GM21447 (cell line): Measurements from ENCODE around the gene BRD3.

Source experiments
- ATAC-seq: cut with Tn5 transposase; IDR thresholded peaks from one replicate; pipeline ENCODE4 v1.9.1; 2021; ENCODE audit not compliant: unreplicated experiment

Gene BRD3

DNA sequence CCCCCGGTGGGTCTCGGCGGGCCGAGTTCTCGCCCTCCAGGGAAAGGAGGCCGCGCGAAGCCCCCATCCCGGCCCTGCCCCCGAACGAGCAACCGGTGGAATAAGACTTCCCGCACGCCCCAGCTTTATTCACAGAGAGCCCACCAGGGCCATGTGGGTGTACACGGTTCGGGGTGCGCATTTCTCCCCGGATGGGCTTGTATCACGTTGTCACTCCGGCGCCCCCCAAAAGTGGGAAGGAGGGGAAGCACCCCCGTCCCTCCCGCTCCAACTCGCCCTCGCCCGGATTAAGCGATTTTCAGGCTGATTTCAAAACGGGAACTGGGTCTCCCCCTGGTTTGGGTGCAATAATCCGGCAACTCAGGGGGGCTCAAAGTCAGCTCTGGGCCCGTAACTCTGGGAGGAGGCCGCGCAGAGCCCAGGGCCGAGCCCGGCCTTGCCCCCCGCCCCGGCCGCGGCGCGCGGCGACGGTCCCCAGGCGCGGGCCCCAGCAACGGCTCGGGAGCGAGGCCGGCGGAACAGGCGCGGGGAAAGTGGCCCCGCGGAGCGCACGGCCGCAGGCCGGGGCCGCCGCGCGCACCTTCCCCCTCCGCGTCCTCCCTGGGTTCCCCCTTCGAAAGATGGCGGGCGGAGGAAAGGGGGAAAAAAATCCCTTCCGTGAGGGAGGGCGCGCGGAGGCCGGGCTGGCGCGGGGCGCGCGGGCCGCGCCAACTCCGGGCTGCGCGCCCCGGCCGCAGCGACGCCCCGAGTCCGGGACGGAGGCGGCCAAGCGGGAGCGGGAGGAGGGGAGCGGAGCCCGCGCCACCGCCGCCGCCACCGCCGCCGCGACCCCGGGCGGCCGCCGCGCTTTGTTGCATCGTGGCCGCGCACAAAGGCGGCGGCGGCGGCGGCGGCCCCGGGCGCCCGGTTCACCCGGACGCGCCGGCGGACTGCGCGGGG, 644 bp downstream of the BRD3 start:
- no peak for ATAC-seq

DNA sequence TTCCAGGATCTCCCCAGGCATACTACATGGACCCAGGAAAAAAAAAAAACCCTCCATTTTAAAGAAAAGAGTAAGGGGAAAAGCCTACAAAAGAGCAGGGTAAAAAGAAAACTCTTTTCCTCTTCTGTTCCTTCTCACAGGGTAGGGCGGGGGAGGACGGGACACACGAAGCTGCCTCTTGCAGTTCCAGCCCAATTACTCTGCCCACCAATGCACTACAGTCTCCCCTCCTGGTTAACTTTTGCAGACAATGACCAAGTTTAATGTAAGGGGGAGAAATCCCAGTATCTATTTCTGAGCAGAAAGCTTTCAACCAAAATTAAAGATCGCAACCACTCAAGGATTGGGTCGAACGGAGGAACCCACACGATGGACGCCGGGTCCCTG, 1.3 kb downstream of the BRD3 start:
- ATAC-seq, result no peak

DNA sequence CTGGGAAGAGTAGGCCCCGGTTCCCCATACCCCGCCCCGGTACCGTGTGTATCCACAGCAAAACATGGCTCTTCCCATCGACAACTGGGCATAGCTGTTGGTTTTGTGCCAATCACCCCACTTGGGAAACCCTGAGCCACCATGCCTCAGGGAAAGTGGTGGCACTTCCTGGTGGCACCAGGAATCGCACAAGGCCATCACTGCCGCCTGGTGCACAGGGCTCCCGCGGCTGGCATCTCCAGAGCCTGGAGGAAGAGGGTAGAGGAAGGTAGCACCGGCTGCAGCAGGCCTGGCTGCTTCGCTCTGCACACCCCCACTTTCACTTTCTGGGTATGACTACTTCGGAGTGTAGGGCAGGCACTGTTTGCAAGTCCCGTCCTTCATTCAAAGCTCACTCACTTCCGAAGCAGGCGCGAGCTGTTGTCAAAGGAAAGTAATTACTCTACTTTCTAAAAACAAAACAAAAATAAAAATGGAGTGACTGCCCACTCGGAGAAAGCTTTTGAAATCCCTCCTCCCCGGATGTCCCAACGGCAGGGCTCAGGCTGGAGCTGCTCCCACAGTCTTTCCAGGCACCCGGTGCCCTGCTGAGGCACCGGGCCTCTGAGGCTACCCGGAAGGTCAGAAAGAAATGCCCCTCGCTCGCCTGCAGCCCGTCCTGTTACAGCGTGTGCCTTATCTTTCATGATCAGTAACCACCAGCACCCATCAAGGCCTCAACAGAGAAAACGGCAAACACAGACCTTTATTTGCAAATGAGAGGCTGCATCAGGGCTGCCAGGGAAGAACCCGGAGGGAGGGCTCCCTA, 2.0 kb downstream of the BRD3 start:
- peak; percentile 39 for ATAC-seq

DNA sequence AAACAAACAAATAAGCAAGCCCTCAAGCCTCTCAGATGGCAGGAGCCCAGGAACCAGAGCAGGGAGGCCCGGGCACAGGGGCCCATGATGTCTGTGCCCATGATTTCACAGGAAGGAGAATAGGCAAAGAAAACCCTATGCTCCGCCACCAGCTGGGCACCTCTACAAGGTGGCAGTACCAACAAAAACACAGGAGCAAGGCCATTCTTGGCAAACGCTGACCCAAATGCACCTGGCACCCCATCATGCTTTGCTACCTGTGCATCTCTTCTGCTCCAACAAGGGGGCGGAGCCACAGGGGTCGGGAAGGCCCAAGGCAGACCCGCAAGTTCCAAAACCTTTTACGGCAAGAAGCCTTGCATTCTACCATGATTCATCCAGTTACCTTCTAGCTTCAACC, 3.1 kb downstream of the BRD3 start:
- ATAC-seq, result no peak

DNA sequence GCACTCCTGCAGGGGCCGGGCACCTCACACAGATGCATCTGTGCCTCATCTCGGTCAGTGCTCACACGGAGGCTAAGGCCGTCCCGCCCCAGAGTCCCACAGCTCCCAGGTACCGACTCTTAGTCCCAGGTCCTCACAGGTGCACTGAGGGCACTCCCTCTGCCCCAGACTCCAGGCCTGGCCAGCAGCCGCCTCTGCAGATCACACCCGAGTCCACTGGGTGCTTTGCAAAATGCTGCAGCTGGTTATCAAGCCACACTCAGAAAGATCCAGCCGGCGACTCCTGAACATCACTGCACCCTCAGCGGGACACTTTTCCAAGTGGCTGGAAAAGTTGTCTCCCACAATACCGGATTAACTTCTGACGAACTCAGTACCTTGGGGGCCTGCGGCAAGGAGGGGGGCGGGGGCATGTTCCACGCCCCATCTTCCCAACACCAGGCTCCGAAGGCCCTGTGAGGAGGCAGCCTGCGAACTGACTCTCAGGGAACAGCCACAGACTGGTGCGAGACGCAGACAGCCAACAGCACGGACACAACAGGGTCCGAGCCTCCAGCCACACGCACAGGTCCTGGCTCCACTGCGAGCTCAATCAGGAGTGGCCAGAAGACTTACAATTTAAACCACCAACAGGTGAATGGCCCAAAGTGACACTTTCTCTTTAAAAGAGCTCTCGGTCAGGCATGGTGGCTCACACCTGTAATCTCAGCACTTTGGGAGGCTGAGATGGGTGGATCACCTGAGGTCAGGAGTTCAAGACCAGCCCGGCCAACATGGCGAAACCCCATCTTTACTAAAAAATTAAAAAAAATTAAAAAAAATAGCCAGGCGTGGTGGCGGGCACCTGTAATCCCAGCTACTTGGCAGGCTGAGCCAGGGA, 4.0 kb downstream of the BRD3 start:
- no peak for ATAC-seq

DNA sequence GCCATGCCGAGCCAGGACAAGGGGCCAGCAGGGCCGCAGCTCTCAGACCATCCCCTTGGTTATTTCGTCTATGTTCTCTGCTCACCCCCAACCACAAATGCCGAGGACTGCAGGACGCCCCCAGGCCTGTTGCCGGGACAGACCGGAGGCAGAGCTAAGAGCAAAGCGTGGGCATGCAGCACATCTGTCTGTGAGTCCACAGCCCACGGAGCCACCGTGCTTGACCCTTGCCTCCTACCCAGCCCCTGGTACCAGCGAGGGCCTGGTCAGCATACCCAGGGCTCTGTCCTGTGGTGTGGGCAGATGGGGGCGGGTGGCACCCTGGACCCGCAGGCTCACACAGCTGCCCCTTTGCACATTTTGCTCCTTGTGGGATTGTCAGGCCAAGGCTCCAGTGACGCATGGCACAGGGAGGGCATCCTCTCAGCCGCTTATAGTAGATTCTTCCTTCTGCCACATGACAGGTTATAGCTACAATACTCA, 4.7 kb downstream of the BRD3 start:
- no peak for ATAC-seq

DNA sequence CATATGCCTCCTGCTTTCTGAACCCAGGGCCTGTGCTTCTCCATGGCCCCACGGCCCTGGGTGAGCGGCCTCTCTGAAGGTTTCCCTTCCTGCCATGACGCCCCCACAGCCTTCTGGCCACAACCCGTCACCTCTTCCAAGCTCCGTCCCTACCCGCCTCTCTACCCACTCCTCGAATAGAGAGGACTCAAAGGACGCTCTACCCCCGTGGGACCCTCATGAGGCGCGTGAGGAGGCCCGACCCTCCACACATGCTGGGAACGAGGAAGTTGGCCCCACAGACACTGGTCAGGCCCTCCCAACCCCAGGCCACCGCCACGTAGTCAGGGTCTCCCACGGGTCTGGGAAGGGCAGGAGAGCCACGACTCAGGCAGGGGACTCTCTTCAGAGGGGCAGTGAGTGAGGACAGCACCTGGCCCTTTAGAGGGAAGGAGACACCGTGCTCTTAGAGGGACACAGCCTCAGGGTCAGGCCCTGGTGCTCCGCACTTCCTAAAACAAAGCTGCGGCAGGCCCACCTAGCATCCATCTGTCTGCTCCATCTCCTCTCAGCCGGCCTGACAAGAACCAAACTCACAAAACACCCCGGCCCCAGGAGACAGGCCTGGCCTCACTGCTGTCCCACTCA, 5.3 kb downstream of the BRD3 start:
- ATAC-seq, result no peak

DNA sequence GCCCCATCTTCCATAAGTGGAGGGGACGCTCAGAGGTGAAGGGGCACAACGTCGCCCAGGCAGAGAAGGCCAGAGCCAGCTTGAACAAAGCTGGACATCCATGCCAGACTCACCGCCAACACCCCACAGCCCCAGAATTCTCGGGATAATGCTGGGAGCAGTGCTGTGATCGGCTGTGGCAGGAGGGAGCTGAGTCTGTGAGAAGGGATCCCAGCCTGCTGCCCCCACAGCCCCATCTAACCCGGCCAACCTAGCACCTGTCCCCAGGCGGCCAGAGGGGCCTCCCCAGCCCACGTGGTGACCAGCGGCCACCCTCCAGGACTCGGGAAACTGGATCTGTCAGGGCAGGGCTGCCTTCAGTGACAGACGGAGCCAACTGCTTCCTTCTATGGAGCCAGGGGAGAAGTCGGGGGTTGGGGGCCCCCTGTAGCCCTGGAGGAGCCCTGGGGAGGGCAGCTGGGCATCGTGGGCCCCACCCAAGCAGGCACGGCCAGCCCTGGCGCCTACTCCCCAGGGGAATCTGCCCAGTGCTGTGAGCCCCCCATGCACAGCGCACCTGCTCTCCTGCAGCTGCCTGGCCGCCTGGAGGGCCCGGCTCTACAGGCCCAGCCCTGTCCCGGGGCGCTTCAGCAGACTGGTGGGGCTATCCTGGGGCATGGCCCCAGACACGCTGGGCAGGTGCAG, 6.0 kb downstream of the BRD3 start:
- ATAC-seq, result no peak

DNA sequence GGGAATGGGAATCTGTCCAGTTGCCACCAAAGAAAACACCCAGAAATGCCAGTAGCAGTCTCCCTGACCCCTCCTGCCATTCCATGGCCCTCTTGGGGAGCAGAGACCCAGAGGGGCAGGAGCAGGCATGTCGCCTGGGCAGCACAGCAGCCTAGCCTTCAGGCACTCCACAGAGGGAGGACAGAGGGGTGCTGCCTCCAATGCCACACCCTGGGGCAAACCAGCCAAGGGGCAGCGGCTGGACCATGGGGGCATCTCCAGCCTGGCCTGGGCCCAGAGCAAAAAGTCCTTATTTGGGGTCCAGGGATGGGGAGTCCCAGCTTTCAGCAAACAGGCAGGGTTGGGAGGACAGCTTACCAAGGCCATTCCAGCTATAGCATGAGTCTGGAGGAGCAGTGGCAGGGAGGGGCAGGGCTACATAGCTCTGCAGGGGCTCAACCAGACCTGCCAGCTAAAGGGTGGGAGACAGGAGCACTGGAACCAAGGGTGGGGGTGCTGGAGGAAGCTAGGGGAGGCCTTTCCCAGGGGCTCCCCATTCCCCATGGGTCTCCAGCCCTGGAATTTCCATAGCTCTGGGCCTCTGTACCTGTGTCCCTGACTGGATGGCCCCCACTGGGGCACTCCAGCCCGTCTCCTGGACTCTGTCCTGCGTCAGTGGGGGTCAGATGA, 6.7 kb downstream of the BRD3 start:
- no peak for ATAC-seq

DNA sequence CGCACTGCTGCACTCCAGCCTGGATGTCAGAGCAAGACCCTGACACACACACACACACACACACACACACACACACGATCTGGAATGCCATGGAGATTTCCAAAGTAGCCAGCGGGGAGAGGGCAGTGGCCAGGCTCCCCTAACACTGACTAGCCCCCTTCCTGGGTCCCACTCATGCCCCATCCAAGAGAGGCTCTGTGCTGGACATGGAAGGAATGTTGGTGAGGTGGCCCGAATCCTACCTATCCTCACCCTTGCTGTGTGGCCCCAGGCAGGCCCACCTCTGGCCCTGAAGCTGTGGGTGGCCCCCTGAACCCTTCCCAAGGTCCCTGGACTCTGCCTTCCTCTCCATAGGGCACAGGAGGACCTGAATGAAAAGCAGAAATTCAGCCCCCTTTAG, 7.3 kb downstream of the BRD3 start:
- no peak for ATAC-seq

DNA sequence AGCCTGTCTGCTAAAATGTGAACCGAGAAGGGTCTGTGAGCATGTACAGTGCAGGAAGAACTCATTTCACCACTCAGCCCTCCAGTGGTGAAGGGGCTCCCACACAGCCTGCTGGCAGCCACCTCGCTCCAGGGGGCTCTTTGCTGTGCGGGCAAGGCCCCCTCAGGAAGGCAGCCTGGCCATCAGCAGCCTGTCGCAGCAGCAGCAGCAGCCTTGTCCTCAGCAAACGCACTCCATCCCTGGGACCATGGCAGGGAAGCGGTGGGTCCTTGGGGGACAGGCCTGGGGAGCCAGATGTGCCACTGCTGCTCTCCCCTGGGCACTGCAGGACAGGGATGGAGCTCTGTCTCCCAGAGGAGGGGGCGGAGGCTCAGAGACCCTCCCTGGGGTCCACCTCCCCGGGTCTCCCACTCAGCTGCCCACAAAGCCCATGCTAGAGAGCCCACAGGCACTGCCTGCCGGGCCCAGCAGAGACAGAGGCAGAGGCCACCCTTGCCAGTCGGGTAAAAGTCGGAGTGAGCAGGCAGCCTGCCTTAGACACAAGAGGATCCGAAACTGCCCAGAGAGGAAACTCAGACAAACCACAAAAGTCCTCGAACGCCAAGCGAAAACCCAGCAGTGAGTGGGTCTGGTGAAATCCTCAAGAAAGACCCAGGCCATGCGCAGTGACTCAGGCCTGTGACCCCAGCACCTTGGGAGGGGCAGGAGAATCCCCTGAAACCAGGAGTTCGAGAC, 8.0 kb downstream of the BRD3 start:
- ATAC-seq, result peak; percentile 79

DNA sequence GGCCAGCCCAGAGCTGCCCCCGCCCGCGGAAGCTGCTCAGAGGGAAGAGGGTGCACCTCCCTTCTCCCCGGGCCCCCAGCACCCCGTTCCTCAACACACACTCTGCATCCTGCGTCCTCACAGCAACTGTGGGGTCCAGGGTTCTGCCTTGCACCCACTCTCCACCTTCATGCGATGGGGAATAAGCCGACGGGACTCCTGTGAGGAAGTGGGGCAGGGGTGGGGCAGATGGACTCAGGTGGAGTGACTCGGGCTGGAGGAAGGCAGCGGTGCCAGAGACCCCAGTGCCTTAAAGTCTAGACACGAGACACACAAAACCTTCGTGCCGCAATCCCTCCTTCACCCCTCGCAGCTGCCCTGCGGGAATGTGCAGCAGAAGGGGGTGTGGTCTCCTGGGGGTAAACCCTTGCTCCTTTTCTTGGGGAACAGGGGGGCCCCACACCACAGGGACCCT, 8.6 kb downstream of the BRD3 start:
- ATAC-seq, result no peak

DNA sequence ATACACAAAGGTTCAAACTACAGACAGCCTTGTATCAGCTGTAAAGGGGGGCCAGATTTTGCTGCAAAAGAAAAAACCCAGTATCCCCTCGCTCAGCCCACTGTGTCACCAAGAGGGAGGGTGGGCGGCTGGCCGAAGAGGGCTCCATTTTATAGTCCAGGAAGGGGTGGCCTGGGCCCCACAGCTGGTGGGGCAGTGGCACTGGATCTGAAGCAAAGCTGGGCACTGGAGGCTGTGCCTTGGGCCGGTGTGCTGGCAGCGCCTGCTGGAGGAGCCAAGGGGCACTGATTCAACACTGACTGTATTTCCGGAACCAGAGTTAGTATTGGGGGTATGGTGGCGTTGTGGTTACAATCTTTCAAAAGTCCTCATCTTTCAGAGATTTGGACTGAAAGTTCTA, 9.1 kb downstream of the BRD3 start:
- no peak for ATAC-seq

DNA sequence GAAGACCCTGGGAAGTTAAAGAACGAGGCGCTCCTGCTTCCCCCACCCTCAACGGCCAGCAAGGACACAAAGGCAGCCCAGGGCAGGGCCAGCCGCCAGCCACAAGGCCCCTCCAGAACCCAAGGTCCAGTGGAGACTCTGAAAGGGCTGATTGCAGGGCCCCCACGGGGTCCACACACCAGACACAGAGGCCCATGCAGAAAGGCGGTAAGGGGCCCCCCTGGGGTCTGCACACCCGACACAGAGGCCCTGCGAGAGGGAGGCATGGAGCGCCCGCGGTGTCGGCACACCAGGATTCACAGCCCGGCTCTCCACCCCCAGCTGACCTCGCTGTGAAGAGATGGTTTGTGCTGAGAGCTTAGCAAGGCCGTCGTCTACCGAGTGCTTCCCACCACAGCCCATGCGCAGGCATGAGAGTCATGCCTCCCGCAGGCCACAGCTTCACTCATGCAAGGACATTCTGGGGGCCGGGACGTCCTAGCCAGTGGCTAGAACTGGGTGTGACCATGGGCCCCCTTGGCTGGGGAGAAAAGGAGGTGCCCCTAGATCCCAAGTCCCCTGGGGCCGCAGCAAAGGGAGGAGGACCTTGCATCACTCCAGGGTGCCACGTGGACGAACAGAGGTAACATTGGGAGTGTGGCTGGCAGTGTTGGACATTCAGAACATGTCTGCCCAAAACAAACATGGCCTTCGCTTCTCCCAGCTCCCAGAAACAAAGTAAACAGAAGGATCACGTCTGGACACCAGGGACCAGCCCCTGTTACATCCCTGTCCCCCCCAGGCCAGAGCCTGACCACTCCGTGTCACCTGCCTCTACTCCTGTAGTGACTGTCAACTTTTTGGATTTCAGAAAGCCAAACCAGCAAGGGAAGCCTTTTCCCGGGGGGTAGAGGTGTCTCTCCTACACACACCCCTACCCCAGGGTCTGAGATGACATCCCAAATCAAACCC, 9.8 kb downstream of the BRD3 start:
- ATAC-seq, result no peak

DNA sequence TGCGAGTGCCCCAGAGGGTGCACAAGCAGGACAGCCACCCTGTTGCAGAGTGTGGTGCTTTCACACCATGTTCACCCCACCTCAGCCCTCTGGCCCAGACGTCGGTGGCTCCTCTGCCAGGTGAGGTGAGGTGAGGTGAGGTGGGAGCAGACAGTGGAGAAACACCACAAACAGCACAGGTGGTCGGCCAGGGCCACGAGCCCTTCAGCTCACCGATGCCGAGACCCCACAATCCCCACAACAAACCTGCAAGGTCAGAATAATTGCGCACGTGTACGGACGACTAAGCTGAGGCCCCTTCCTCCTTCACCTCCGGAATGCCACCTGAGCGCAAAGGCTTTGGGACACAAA, 10.5 kb downstream of the BRD3 start:
- ATAC-seq, result no peak

DNA sequence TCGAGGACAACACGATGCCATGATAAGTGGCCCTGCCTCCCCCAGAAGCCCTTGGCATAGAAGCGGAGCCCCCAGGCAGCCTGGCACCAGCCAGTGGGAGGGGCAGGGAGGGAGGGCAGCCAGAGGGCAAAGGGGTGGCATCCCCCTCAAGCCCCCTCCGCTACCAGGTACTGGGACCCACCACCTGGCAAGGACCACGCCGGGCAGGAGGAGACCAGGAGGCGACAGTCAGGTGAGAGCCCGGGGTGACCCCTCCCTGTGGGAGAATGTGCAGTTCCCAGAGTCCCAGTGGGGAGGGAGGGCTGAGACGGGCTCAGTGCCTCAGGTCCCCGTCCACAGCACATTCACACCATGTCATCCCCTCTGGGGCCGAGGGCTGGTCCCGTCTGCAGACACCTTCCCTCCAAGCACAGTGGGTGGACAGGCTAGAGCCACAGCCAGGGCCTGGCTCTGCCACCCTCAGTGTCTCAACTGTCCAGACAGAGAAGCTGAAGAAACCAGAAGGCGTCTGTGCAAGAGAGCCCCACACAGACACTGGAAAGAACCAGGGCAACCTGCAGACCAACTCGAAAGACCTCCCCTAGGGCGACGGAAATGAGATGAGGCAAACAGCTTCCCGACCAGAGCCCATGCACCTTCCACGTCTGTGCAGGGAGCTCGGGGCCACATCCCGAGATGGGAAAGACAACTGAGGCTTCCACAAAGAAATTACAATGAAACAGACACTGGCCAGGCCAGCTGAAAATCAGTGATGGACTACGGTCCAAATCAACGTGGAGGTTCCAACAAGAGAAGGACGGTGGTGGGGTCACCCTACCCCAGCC, 11.1 kb downstream of the BRD3 start:
- no peak for ATAC-seq

DNA sequence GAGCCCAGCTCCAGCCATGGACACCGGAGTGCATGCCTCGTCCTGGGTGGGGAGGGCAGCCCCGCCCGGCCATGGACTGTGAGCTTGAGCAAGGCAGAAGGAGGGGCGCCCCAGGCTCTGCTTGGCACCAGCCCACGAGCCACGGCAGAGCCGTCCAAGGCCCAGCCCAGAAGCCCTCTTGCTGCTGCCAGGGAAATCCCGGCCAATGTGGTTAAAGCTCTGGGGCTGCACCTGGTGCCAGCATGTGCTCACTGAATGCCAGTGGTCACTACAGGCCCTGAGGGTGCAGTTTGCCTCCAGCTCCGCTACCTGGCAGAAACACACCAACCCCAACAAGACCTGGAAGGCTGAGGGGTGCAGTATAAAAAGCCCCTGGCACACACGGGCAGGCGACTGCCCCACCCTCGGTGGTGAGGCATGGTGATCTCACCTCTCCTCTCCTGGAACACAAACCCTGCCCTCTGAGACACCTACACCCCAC, 11.8 kb downstream of the BRD3 start:
- ATAC-seq, result no peak
